ENCODE measurements around the gene ALS2. TPM values are rescaled to one million over a fixed set of nuclear protein-coding genes. Genes with fewer than 3 reads are reported as not detected.
A peak's percentile ranks its signal among the peaks of the same experiment; 100 is the strongest.

ALS2 gene
- total RNA-seq, 1 experiment from 2014 or later = 23.8 TPM

GRCh38 chr2:201733544-201733943, 47.2 kb downstream of the ALS2 start:
- Histone ChIP-seq H4K20me1 (ENCODE audit: low read length) (no peaks in the 10 kb centered on the region), H3K9me2 (replicated peaks; ENCODE audit: low read length) (no peaks in the 10 kb centered on the region), H3K36me3 (ENCODE audit: low read depth, low read length) (peaks cover 26% of the 10 kb centered on the region), H3K4me1 (ENCODE audit: insufficient read depth, low read length) (no peaks in the 10 kb centered on the region), H2AFZ (ENCODE audit: low read length) (no peak overlapping the region), H3K9ac (ENCODE audit: low read length) (no peak overlapping the region), H3K27me3 (ENCODE audit: low read length) (no peaks in the 10 kb centered on the region), H3K4me3 (ENCODE audit: low read length) (no peak overlapping the region), H3K27ac (ENCODE audit: low read length) (no peak overlapping the region), H3F3A (ENCODE audit: low read length, unreplicated experiment) (no peaks in the 10 kb centered on the region), H3K4me2 (ENCODE audit: low read length) (no peak overlapping the region), H3K79me2 (ENCODE audit: low read length) (no peaks in the 10 kb centered on the region), H3K9me3 (ENCODE audit: low read length) (no peaks in the 10 kb centered on the region)
- DNase-seq (no peak), ATAC-seq (0 out of 2 replicates have a peak, but pooled peaks have one; percentile 40)
- no TSS peak for BruUV-seq (replicated peaks)
- POLR2A ChIA-PET (ENCODE audit: unreplicated experiment) = no interaction called here
- CTCF ChIA-PET = interaction anchor here (0.7 kb wide), 1 partner anchor 770 kb away, joined by 5 read pairs; no protein-coding TSS in a partner anchor
- intact Hi-C loops (cut with micrococcal nuclease) = no loop called here
- TF ChIP-seq EZH2phosphoT487 (IDR thresholded peaks at IDR 0.05; ENCODE audit: borderline replicate concordance, low read length) (no peak), EZH2 (IDR thresholded peaks at IDR 0.05; ENCODE audit: low read length, unreplicated experiment) (no peak), CTCF (conservative IDR thresholded peaks at IDR 0.05; ENCODE audit: low read depth, low read length) (no peak)

- POLR2A ChIA-PET (ENCODE audit: unreplicated experiment) = no interaction called here
- H3K4me2 ChIP-seq (ENCODE audit: low read length) = no peak overlapping the region
- H3K9me2 ChIP-seq (replicated peaks; ENCODE audit: low read length) = no peaks in the 10 kb centered on the region
- H3K27ac ChIP-seq (ENCODE audit: low read length) = no peak overlapping the region
- H2AFZ ChIP-seq (ENCODE audit: low read length) = no peak overlapping the region
- H3K4me1 ChIP-seq (ENCODE audit: insufficient read depth, low read length) = no peaks in the 10 kb centered on the region
- ATAC-seq = no peak
- peaks cover 25% of the 10 kb centered on the region for H3K36me3 ChIP-seq (ENCODE audit: low read depth, low read length)
- CTCF ChIA-PET = no interaction called here
- H4K20me1 ChIP-seq (ENCODE audit: low read length) = no peaks in the 10 kb centered on the region
- TF ChIP-seq EZH2phosphoT487 (IDR thresholded peaks at IDR 0.05; ENCODE audit: borderline replicate concordance, low read length) = no peak
- no peak for TF ChIP-seq CTCF (conservative IDR thresholded peaks at IDR 0.05; ENCODE audit: low read depth, low read length)
- no peak for TF ChIP-seq EZH2 (IDR thresholded peaks at IDR 0.05; ENCODE audit: low read length, unreplicated experiment)
- BruUV-seq (replicated peaks) = no TSS peak
- no peaks in the 10 kb centered on the region for H3K27me3 ChIP-seq (ENCODE audit: low read length)
- H3K79me2 ChIP-seq (ENCODE audit: low read length) = no peaks in the 10 kb centered on the region
- DNase-seq = no peak
- H3K4me3 ChIP-seq (ENCODE audit: low read length) = no peak overlapping the region
- H3K9ac ChIP-seq (ENCODE audit: low read length) = no peak overlapping the region
- no peaks in the 10 kb centered on the region for H3K9me3 ChIP-seq (ENCODE audit: low read length)
- no peaks in the 10 kb centered on the region for H3F3A ChIP-seq (ENCODE audit: low read length, unreplicated experiment)
- intact Hi-C loops (cut with micrococcal nuclease) = no loop called here
Observed at GRCh38 chr2:201730651-201731285, 50.0 kb downstream of the ALS2 start.

- Histone ChIP-seq H4K20me1 (ENCODE audit: low read length) (no peaks in the 10 kb centered on the region), H3K36me3 (ENCODE audit: low read depth, low read length) (peaks cover 26% of the 10 kb centered on the region), H3K79me2 (ENCODE audit: low read length) (no peaks in the 10 kb centered on the region), H3K9me3 (ENCODE audit: low read length) (no peaks in the 10 kb centered on the region), H3K27me3 (ENCODE audit: low read length) (no peaks in the 10 kb centered on the region), H3K4me2 (ENCODE audit: low read length) (no peak overlapping the region), H2AFZ (ENCODE audit: low read length) (no peak overlapping the region), H3K4me3 (ENCODE audit: low read length) (no peak overlapping the region), H3K27ac (ENCODE audit: low read length) (no peak overlapping the region), H3F3A (ENCODE audit: low read length, unreplicated experiment) (no peaks in the 10 kb centered on the region), H3K4me1 (ENCODE audit: insufficient read depth, low read length) (no peaks in the 10 kb centered on the region), H3K9ac (ENCODE audit: low read length) (no peak overlapping the region), H3K9me2 (replicated peaks; ENCODE audit: low read length) (no peaks in the 10 kb centered on the region)
- ATAC-seq = no peak
- BruUV-seq (replicated peaks) = no TSS peak
- ChIA-PET POLR2A (ENCODE audit: unreplicated experiment) (no interaction called here), CTCF (no interaction called here)
- TF ChIP-seq CTCF (conservative IDR thresholded peaks at IDR 0.05; ENCODE audit: low read depth, low read length) = peak; percentile 32; the same call in 1 of the 2 replicates
- no peak for TF ChIP-seq EZH2phosphoT487 (IDR thresholded peaks at IDR 0.05; ENCODE audit: borderline replicate concordance, low read length)
- intact Hi-C loops (cut with micrococcal nuclease) = no loop called here
- DNase-seq = no peak
Observed at GRCh38 chr2:201715459-201715858, 65.3 kb downstream of the ALS2 start.

All from PC-3 (cell line).